ENCODE data around the gene ANKRD9. TPM values are rescaled to one million over a fixed set of nuclear protein-coding genes. Genes with fewer than 3 reads are reported as not detected.
A peak's percentile ranks its signal among the peaks of the same experiment; 100 is the strongest.

The ANKRD9 gene
- total and polyA plus RNA-seq, 9 of the 15 experiments (the other 6 are each of a cell fraction or from before 2014, with no cell fraction given), result 0.04 to 32.9 (median 5.3) TPM

GRCh38 chr14:102508410-102508773 lies 1.2 kb downstream of the ANKRD9 start:
- FAIRE-seq (peak; percentile 96), ATAC-seq (peak; percentile 78), DNase-seq (ENCODE audit: extremely low read depth in 1 of 4, low spot score in 3 of 4) (peak; percentile 69 to 87 (median 77))
- intact Hi-C loops (cut with micrococcal nuclease), result loop anchor here (10.0 kb wide), 1 partner anchor 544 kb away; the partner anchor contains the start of gene DYNC1H1
- Histone ChIP-seq H2AFZ (ENCODE audit: low read depth, low read length) (peak overlapping the region; percentile 51; the same call in 1 of the 2 replicates), H3K4me2 (ENCODE audit: insufficient read depth, low read length) (peak overlapping the region; percentile 89), H3K36me3 (ENCODE audit: control insufficient read depth, insufficient read depth, low read length) (peaks cover 20% of the 10 kb centered on the region; the same call in 2 of the 3 replicates), H4K20me1 (replicated peaks; ENCODE audit: control insufficient read depth, insufficient read depth, low read length) (peaks cover 4% of the 10 kb centered on the region; the same call in 1 of the 2 replicates), H3K27me3 (ENCODE audit: control insufficient read depth in 2 of 2, insufficient read depth in 2 of 2, low read length in 2 of 2) (no peaks in the 10 kb centered on the region), H3K9me3 (replicated peaks; ENCODE audit: control insufficient read depth, insufficient read depth, low read depth, low read length) (no peaks in the 10 kb centered on the region), H3K27ac (ENCODE audit: extremely low read depth, low read depth, low read length) (peak overlapping the region; percentile 93), H3K9ac (ENCODE audit: insufficient read depth in 1 of 2, low read depth in 2 of 2, low read length in 2 of 2) (peak overlapping the region; percentile 90 to 94), H3K79me2 (ENCODE audit: control insufficient read depth, insufficient read depth, low read length) (peaks cover 15% of the 10 kb centered on the region; the same call in 2 of the 3 replicates), H3K9me1 (ENCODE audit: control insufficient read depth, insufficient read depth, low read length) (no peaks in the 10 kb centered on the region), H3K4me3 (peak overlapping the region; percentile 68), H3K4me1 (replicated peaks in 1 of 2; ENCODE audit: control insufficient read depth in 2 of 2, insufficient read depth in 2 of 2, low read length in 2 of 2) (peaks cover 22 to 81% of the 10 kb centered on the region in 2 experiments)
- 0% methylated on average over 12 of the region's 14 CpGs for WGBS (ENCODE audit: insufficient coverage, low coverage, missing lambda C conversion rate)
- CTCF ChIA-PET (ENCODE audit: low intra/inter-chr PET ratio), result no interaction called here
- POLR2A ChIA-PET, result interaction anchor here (0.5 to 1.3 kb wide), 8 partner anchors 8 to 221 kb away, joined by 3 to 5 read pairs (median 3); no protein-coding TSS in a partner anchor
- no TSS peak for BruUV-seq (replicated peaks)
- in situ Hi-C loops (cut with MboI), result loop anchor here (25.0 kb wide), 1 partner anchor 404 kb away; the partner anchor contains the start of gene AMN
- 0 out of 2 replicates have a peak, but pooled peaks have one; percentile 41 for TF ChIP-seq MXI1 (IDR thresholded peaks at IDR 0.05; ENCODE audit: low read depth, low read length)
- TF ChIP-seq POLR2B (IDR thresholded peaks at IDR 0.05; ENCODE audit: low read depth, partially characterized antibody), result peak; percentile 25
- peak; percentile 49; the same call in 1 of the 2 replicates for TF ChIP-seq CREM (IDR thresholded peaks at IDR 0.05; ENCODE audit: low read depth)
- TF ChIP-seq NRF1 (conservative IDR thresholded peaks at IDR 0.05 in 1 of 2, IDR thresholded peaks at IDR 0.05 in 1 of 2), result peak in 1 of 2 experiments; percentile 42; a peak in 2 of 4 replicates
- TF ChIP-seq CCNT2 (IDR thresholded peaks at IDR 0.05; ENCODE audit: borderline replicate concordance, extremely low read depth, insufficient read length, low read depth, low read length), result peak; percentile 22
- 0 out of 2 replicates have a peak, but pooled peaks have one; percentile 55 for TF ChIP-seq MYC (IDR thresholded peaks at IDR 0.05; ENCODE audit: low read depth, low read length)
- no peak for TF ChIP-seq MYC (CRISPR knock-in tag; IDR thresholded peaks at IDR 0.05; ENCODE audit: borderline replicate concordance, low read depth)
- no peak for TF ChIP-seq NFXL1 (CRISPR knock-in tag; IDR thresholded peaks at IDR 0.05)
- peak in 1 of 2 experiments; percentile 27; a peak in 1 of 4 replicates for TF ChIP-seq MAZ (CRISPR knock-in tag; conservative IDR thresholded peaks at IDR 0.05 in 1 of 2, IDR thresholded peaks at IDR 0.05 in 1 of 2)
- no peak for TF ChIP-seq KDM5B (IDR thresholded peaks at IDR 0.05; ENCODE audit: insufficient replicate concordance, low read depth, low read length)
- no peak for TF ChIP-seq TRIM24 (IDR thresholded peaks at IDR 0.05)
- 0 out of 2 replicates have a peak, but pooled peaks have one; percentile 33 for TF ChIP-seq POLR2AphosphoS5 (IDR thresholded peaks at IDR 0.05; ENCODE audit: control insufficient read depth, insufficient read depth, low read depth, low read length)
- no peak for TF ChIP-seq ZNF280B (CRISPR knock-in tag; IDR thresholded peaks at IDR 0.05)
- TF ChIP-seq POLR2A (conservative IDR thresholded peaks at IDR 0.05), result 0 out of 2 replicates have a peak, but pooled peaks have one; percentile 58
- TF ChIP-seq MNT (conservative IDR thresholded peaks at IDR 0.05), result peak in 1 of 2 experiments; percentile 64; a peak in 2 of 4 replicates
- TF ChIP-seq E2F3 (CRISPR knock-in tag; IDR thresholded peaks at IDR 0.05), result no peak
- peak; percentile 51; the same call in 1 of the 2 replicates for TF ChIP-seq KLF13 (tag; IDR thresholded peaks at IDR 0.05; ENCODE audit: borderline replicate concordance, low read depth)
- no peak for TF ChIP-seq GTF2B (IDR thresholded peaks at IDR 0.05; ENCODE audit: extremely low read depth, insufficient read length)
